HEK293 (cell line): ENCODE measurements around the gene RIPPLY2.
A peak's percentile ranks its signal among the peaks of the same experiment; 100 is the strongest.

Experiments used
- EGR2 ChIP-seq: fragments of 450-650 bp; formaldehyde crosslinking; IDR thresholded peaks from 2 replicates; pipeline ENCODE4 v1.5.1; 2016; ENCODE audit warnings: low read depth, missing biosample characterization, missing genetic modification characterization
- GLI4 ChIP-seq: fragments of 450-650 bp; formaldehyde crosslinking; IDR thresholded peaks from 2 replicates; pipeline ENCODE4 v1.5.1; 2016; ENCODE audit warnings: missing biosample characterization, missing genetic modification characterization
- KLF8 ChIP-seq: fragments of 450-650 bp; formaldehyde crosslinking; IDR thresholded peaks from 2 replicates; pipeline ENCODE4 v1.5.1; 2016; ENCODE audit warnings: missing biosample characterization, missing genetic modification characterization
- OSR2 ChIP-seq: fragments of 450-650 bp; formaldehyde crosslinking; IDR thresholded peaks from 2 replicates; pipeline ENCODE4 v1.5.1; 2016; ENCODE audit warnings: missing biosample characterization, missing genetic modification characterization
- OVOL3 ChIP-seq: fragments of 450-650 bp; formaldehyde crosslinking; IDR thresholded peaks from 2 replicates; pipeline ENCODE4 v1.5.1; 2016; ENCODE audit warnings: missing biosample characterization, missing genetic modification characterization
- RBAK ChIP-seq: fragments of 450-650 bp; formaldehyde crosslinking; IDR thresholded peaks from 2 replicates; pipeline ENCODE4 v1.5.1; 2016; ENCODE audit warnings: missing biosample characterization, missing genetic modification characterization
- REPIN1 ChIP-seq: fragments of 450-650 bp; formaldehyde crosslinking; IDR thresholded peaks from 2 replicates; pipeline ENCODE4 v1.5.1; 2017; ENCODE audit warnings: missing biosample characterization, missing genetic modification characterization, low read depth
- SCRT2 ChIP-seq: fragments of 450-650 bp; formaldehyde crosslinking; IDR thresholded peaks from 2 replicates; pipeline ENCODE4 v1.5.1; 2016; ENCODE audit warnings: missing biosample characterization, missing genetic modification characterization
- SP2 ChIP-seq: fragments of 450-650 bp; formaldehyde crosslinking; IDR thresholded peaks from 2 replicates; pipeline ENCODE4 v1.5.1; 2016; ENCODE audit warnings: missing biosample characterization, missing genetic modification characterization
- TCF7L2 ChIP-seq: IDR thresholded peaks from 2 replicates; pipeline ENCODE4 v1.6.1; 2011; ENCODE audit warnings: low read depth, mild to moderate bottlenecking, inconsistent platforms, low read length, moderate library complexity, borderline replicate concordance
- TRIM28 ChIP-seq: IDR thresholded peaks from 2 replicates; pipeline ENCODE4 v1.6.1; 2011; ENCODE audit warnings: low read length, control low read depth, borderline replicate concordance
- ZBTB17 ChIP-seq: fragments of 450-650 bp; formaldehyde crosslinking; IDR thresholded peaks from 2 replicates; pipeline ENCODE4 v1.5.1; 2016; ENCODE audit warnings: missing biosample characterization, missing genetic modification characterization
- ZBTB7A ChIP-seq: fragments of 450-650 bp; formaldehyde crosslinking; IDR thresholded peaks from 2 replicates; pipeline ENCODE4 v1.5.1; 2016; ENCODE audit warnings: low read depth, missing biosample characterization, missing genetic modification characterization
- ZNF169 ChIP-seq: fragments of 450-650 bp; formaldehyde crosslinking; IDR thresholded peaks from 2 replicates; pipeline ENCODE4 v1.5.1; 2016; ENCODE audit warnings: missing biosample characterization, missing genetic modification characterization
- ZNF202 ChIP-seq: fragments of 450-650 bp; formaldehyde crosslinking; IDR thresholded peaks from 2 replicates; pipeline ENCODE4 v1.5.1; 2016; ENCODE audit warnings: missing biosample characterization, missing genetic modification characterization, borderline replicate concordance
- ZNF24 ChIP-seq: fragments of 450-650 bp; formaldehyde crosslinking; IDR thresholded peaks from 2 replicates; pipeline ENCODE4 v1.5.1; 2016; ENCODE audit warnings: missing biosample characterization, missing genetic modification characterization
- ZNF274 ChIP-seq, 2 experiments: fragments of 200-500 bp in 1 of 2; fragments of 450-650 bp in 1 of 2; sonication (Bioruptor generic) in 1 of 2; formaldehyde crosslinking in 1 of 2; IDR thresholded peaks; 2 replicates each; pipeline versions ENCODE4 v1.5.1 to v1.6.1; 2014 to 2016; ENCODE audit warnings: borderline replicate concordance in 1 of 2, inconsistent platforms in 1 of 2, low read length in 1 of 2, missing biosample characterization in 1 of 2, missing genetic modification characterization in 1 of 2
- ZNF423 ChIP-seq: fragments of 450-650 bp; formaldehyde crosslinking; IDR thresholded peaks from 2 replicates; pipeline ENCODE4 v1.5.1; 2016; ENCODE audit warnings: missing biosample characterization, missing genetic modification characterization
- ZNF544 ChIP-seq: fragments of 450-650 bp; formaldehyde crosslinking; IDR thresholded peaks from 2 replicates; pipeline ENCODE4 v1.5.0; 2017; ENCODE audit warnings: missing biosample characterization, missing genetic modification characterization
- ZNF548 ChIP-seq: fragments of 450-650 bp; formaldehyde crosslinking; IDR thresholded peaks from 2 replicates; pipeline ENCODE4 v1.5.1; 2016; ENCODE audit warnings: missing biosample characterization, missing genetic modification characterization
- ZNF561 ChIP-seq: fragments of 450-650 bp; IDR thresholded peaks from 2 replicates; pipeline ENCODE4 v1.5.1; 2018; ENCODE audit warnings: missing biosample characterization, missing genetic modification characterization, borderline replicate concordance
- ZNF626 ChIP-seq: fragments of 450-650 bp; sonication (Bioruptor Pico); formaldehyde crosslinking; IDR thresholded peaks from 2 replicates; pipeline ENCODE4 v1.5.1; 2018; ENCODE audit warnings: missing biosample characterization, missing genetic modification characterization, inconsistent platforms
- ZNF660 ChIP-seq: fragments of 450-650 bp; IDR thresholded peaks from 2 replicates; pipeline ENCODE4 v1.5.1; 2018; ENCODE audit warnings: missing biosample characterization, mild to moderate bottlenecking, missing genetic modification characterization
- ZNF692 ChIP-seq: fragments of 450-650 bp; formaldehyde crosslinking; IDR thresholded peaks from 2 replicates; pipeline ENCODE4 v1.5.1; 2016; ENCODE audit warnings: missing biosample characterization, missing genetic modification characterization
- ZNF704 ChIP-seq: fragments of 450-650 bp; formaldehyde crosslinking; IDR thresholded peaks from 2 replicates; pipeline ENCODE4 v1.5.1; 2016; ENCODE audit warnings: missing biosample characterization, missing genetic modification characterization
- ZNF776 ChIP-seq: fragments of 450-650 bp; formaldehyde crosslinking; IDR thresholded peaks from 2 replicates; pipeline ENCODE4 v1.5.0; 2017; ENCODE audit warnings: missing biosample characterization, missing genetic modification characterization, borderline replicate concordance
- ZNF792 ChIP-seq: fragments of 450-650 bp; formaldehyde crosslinking; IDR thresholded peaks from 2 replicates; pipeline ENCODE4 v1.5.1; 2016; ENCODE audit warnings: missing biosample characterization, missing genetic modification characterization
- ZSCAN18 ChIP-seq: fragments of 450-650 bp; formaldehyde crosslinking; IDR thresholded peaks from 2 replicates; pipeline ENCODE4 v1.5.1; 2016; ENCODE audit warnings: missing biosample characterization, missing genetic modification characterization
- ZSCAN23 ChIP-seq: fragments of 450-650 bp; formaldehyde crosslinking; IDR thresholded peaks from 2 replicates; pipeline ENCODE4 v1.5.1; 2016; ENCODE audit warnings: missing biosample characterization, missing genetic modification characterization
- ZXDB ChIP-seq: fragments of 450-650 bp; formaldehyde crosslinking; IDR thresholded peaks from 2 replicates; pipeline ENCODE4 v1.5.1; 2016; ENCODE audit warnings: missing biosample characterization, missing genetic modification characterization
- TF ChIP-seq, protein P1 (sequence below): fragments of 450-650 bp; formaldehyde crosslinking; IDR thresholded peaks from 2 replicates; pipeline ENCODE4 v1.5.1; 2016; ENCODE audit warnings: missing biosample characterization, missing genetic modification characterization
- TF ChIP-seq, protein P2 (sequence below): fragments of 450-650 bp; formaldehyde crosslinking; conservative IDR thresholded peaks from 2 replicates; pipeline ENCODE4 v1.5.1; 2016; ENCODE audit warnings: low read depth, missing biosample characterization, missing genetic modification characterization

The RIPPLY2 gene

GRCh38 chr6:83853178-83854000 is at the start of gene RIPPLY2 (continued):
- TF ChIP-seq, protein P1, sequence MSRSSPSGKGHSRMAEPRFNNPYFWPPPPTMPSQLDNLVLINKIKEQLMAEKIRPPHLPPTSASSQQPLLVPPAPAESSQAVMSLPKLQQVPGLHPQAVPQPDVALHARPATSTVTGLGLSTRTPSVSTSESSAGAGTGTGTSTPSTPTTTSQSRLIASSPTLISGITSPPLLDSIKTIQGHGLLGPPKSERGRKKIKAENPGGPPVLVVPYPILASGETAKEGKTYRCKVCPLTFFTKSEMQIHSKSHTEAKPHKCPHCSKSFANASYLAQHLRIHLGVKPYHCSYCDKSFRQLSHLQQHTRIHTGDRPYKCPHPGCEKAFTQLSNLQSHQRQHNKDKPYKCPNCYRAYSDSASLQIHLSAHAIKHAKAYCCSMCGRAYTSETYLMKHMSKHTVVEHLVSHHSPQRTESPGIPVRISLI = no peak
- TF ChIP-seq ZNF660 = peak; percentile 53; the same call in 1 of the 2 replicates
- TF ChIP-seq TCF7L2 = no peak
- no peak for TF ChIP-seq RBAK (tag by site-specific recombination)
- TF ChIP-seq ZBTB7A (tag by site-specific recombination) = no peak
- no peak for TF ChIP-seq ZNF548 (tag by site-specific recombination)
- no peak for TF ChIP-seq ZNF169
- TF ChIP-seq ZSCAN18 (tag by site-specific recombination) = no peak
- peak; percentile 34; the same call in 1 of the 2 replicates for TF ChIP-seq REPIN1 (tag by site-specific recombination)
- TF ChIP-seq TRIM28 = no peak
- peak; percentile 14; the same call in 1 of the 2 replicates for TF ChIP-seq ZNF423 (tag by site-specific recombination)
- TF ChIP-seq ZNF202 (tag by site-specific recombination) = peak; percentile 45; the same call in 1 of the 2 replicates
- TF ChIP-seq ZNF776 (tag by site-specific recombination) = no peak
- no peak; the same call in 1 of the 2 replicates for TF ChIP-seq OSR2 (tag by site-specific recombination)
- TF ChIP-seq SP2 (tag by site-specific recombination) = peak; percentile 40; the same call in 1 of the 2 replicates
- TF ChIP-seq ZNF792 = peak; percentile 83; the same call in 1 of the 2 replicates
- no peak for TF ChIP-seq ZNF274 (IDR thresholded peaks at IDR 0.05; ENCODE audit: low read length)
- TF ChIP-seq ZNF274 (tag by site-specific recombination; IDR thresholded peaks at IDR 0.05; ENCODE audit: borderline replicate concordance) = no peak
- TF ChIP-seq KLF8 (tag by site-specific recombination) = peak; percentile 66; the same call in 1 of the 2 replicates
- TF ChIP-seq ZNF704 (tag by site-specific recombination) = no peak
- TF ChIP-seq OVOL3 (tag by site-specific recombination) = no peak
- TF ChIP-seq EGR2 (tag by site-specific recombination) = peak; percentile 83
- no peak for TF ChIP-seq ZNF544
- no peak for TF ChIP-seq GLI4 (tag by site-specific recombination)
- TF ChIP-seq ZBTB17 (tag by site-specific recombination) = peak; percentile 86
- peak; percentile 80; the same call in 1 of the 2 replicates for TF ChIP-seq ZNF24 (tag by site-specific recombination)
- TF ChIP-seq ZNF561 (tag by site-specific recombination) = peak; percentile 69; the same call in 1 of the 2 replicates
- TF ChIP-seq SCRT2 (tag by site-specific recombination) = no peak
- TF ChIP-seq ZNF626 (tag by site-specific recombination) = no peak
- peak; percentile 46; the same call in 1 of the 2 replicates for TF ChIP-seq ZXDB (tag by site-specific recombination)
- peak; percentile 59; the same call in 1 of the 2 replicates for TF ChIP-seq ZNF692 (tag by site-specific recombination)
- TF ChIP-seq, protein P2, sequence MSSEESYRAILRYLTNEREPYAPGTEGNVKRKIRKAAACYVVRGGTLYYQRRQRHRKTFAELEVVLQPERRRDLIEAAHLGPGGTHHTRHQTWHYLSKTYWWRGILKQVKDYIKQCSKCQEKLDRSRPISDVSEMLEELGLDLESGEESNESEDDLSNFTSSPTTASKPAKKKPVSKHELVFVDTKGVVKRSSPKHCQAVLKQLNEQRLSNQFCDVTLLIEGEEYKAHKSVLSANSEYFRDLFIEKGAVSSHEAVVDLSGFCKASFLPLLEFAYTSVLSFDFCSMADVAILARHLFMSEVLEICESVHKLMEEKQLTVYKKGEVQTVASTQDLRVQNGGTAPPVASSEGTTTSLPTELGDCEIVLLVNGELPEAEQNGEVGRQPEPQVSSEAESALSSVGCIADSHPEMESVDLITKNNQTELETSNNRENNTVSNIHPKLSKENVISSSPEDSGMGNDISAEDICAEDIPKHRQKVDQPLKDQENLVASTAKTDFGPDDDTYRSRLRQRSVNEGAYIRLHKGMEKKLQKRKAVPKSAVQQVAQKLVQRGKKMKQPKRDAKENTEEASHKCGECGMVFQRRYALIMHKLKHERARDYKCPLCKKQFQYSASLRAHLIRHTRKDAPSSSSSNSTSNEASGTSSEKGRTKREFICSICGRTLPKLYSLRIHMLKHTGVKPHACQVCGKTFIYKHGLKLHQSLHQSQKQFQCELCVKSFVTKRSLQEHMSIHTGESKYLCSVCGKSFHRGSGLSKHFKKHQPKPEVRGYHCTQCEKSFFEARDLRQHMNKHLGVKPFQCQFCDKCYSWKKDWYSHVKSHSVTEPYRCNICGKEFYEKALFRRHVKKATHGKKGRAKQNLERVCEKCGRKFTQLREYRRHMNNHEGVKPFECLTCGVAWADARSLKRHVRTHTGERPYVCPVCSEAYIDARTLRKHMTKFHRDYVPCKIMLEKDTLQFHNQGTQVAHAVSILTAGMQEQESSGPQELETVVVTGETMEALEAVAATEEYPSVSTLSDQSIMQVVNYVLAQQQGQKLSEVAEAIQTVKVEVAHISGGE (tag by site-specific recombination) = peak; percentile 74
- 0 out of 2 replicates have a peak, but pooled peaks have one; percentile 13 for TF ChIP-seq ZSCAN23
